K562 (cell line): ENCODE measurements around the gene KRT83. TPM values are rescaled to one million over a fixed set of nuclear protein-coding genes. Genes with fewer than 3 reads are reported as not detected.

Experiments
- ATAC-seq: fragments of 200-7000 bp; cut with Tn5 transposase; 3 replicates; pipeline ENCODE4 v1.9.1; 2020; ENCODE audit warnings: moderate library complexity
- BruUV-seq: library from RNA; stranded (reverse); fragments of 400-500 nt; replicated peaks from 2 replicates; lab custom pipeline; 2021; lab: Mats Ljungman, UMichigan
- CTCF ChIA-PET: fragments of 300-600 bp; formaldehyde crosslinking; extraction: SDS; loops from one replicate; lab custom pipeline; 2021; ENCODE audit warnings: low intra/inter-chr PET ratio; lab: Yijun Ruan, JAX
- POLR2A ChIA-PET: fragments of 300-600, 350-650 bp; sonication (Branson Sonifier 250); formaldehyde crosslinking; extraction: SDS; loops from one replicate; lab custom pipeline; 2021; ENCODE audit warnings: antibody characterized with exemption, inconsistent platforms; lab: Yijun Ruan, JAX
- DNase-seq, 4 experiments: peaks; one replicate each; pipeline versions ENCODE4 v3.0.0 to v3.0.0-alpha.2; 2011 to 2018; ENCODE audit warnings: low spot score in 3 of 4, mixed read lengths in 3 of 4; ENCODE audit errors: extremely low read depth in 1 of 4
- FAIRE-seq: peaks from 2 replicates; lab custom pipeline; 2011; peaks lifted over from hg19 to GRCh38; lab: Jason Lieb, UNC
- H2AFZ ChIP-seq: 2 replicates; pipeline ENCODE4 v1.6.0; 2011; ENCODE audit warnings: low read depth, low read length, control low read depth, inconsistent platforms
- H3K27ac ChIP-seq: fragments of 200-600 bp; 3 replicates; pipeline ENCODE4 v1.8.0; 2011; ENCODE audit warnings: low read depth, mild to moderate bottlenecking, control low read depth, inconsistent platforms, low read length, moderate library complexity, mixed read lengths; ENCODE audit errors: extremely low read depth
- H3K27me3 ChIP-seq, 2 experiments: fragments of 300-600 bp in 1 of 2; 2 replicates in 1 of 2; 3 replicates in 1 of 2; pipeline versions ENCODE4 v1.6.0 to v1.8.0; 2011; ENCODE audit warnings: inconsistent platforms in 2 of 2, low read length in 2 of 2, mild to moderate bottlenecking in 1 of 2, mixed read lengths in 1 of 2, moderate library complexity in 1 of 2; ENCODE audit not compliant: control insufficient read depth in 2 of 2, insufficient read depth in 2 of 2
- H3K36me3 ChIP-seq: fragments of 300-600 bp; 3 replicates; pipeline ENCODE4 v1.8.0; 2011; ENCODE audit warnings: mild to moderate bottlenecking, low read length, inconsistent platforms; ENCODE audit not compliant: control insufficient read depth, insufficient read depth
- H3K4me1 ChIP-seq, 2 experiments: fragments of 200-600 bp in 1 of 2; replicated peaks in 1 of 2; 2 replicates in 1 of 2; 3 replicates in 1 of 2; pipeline versions ENCODE4 v1.5.1 to v1.8.0; 2011; ENCODE audit warnings: inconsistent platforms in 2 of 2, low read length in 2 of 2, mild to moderate bottlenecking in 1 of 2, mixed read lengths in 1 of 2, moderate library complexity in 1 of 2; ENCODE audit not compliant: control insufficient read depth in 2 of 2, insufficient read depth in 2 of 2
- H3K4me2 ChIP-seq: 2 replicates; pipeline ENCODE4 v1.6.1; 2011; ENCODE audit warnings: low read length, control low read depth, inconsistent platforms, mixed read lengths; ENCODE audit not compliant: insufficient read depth
- H3K4me3 ChIP-seq: fragments of 200-600 bp; sonication (generic), shearing (Covaris generic); 2 replicates; pipeline ENCODE4 v1.5.1; 2016; ENCODE audit warnings: control low read depth, inconsistent platforms
- H3K79me2 ChIP-seq: fragments of 200-600 bp; 3 replicates; pipeline ENCODE4 v1.8.0; 2011; ENCODE audit warnings: low read length, inconsistent platforms; ENCODE audit not compliant: control insufficient read depth, insufficient read depth
- H3K9ac ChIP-seq, 2 experiments: 2 replicates each; pipeline versions ENCODE4 v1.6.0 to v1.6.1; 2011; ENCODE audit warnings: low read depth in 2 of 2, low read length in 2 of 2, control low read depth in 1 of 2, inconsistent platforms in 1 of 2, mild to moderate bottlenecking in 1 of 2, mixed read lengths in 1 of 2; ENCODE audit not compliant: insufficient read depth in 1 of 2
- H3K9me1 ChIP-seq: one replicate; pipeline ENCODE4 v1.6.0; 2011; ENCODE audit warnings: inconsistent platforms, mild to moderate bottlenecking, low read length, moderate library complexity; ENCODE audit not compliant: control insufficient read depth, insufficient read depth
- H3K9me3 ChIP-seq: replicated peaks from 2 replicates; pipeline ENCODE4 v1.5.1; 2011; ENCODE audit warnings: low read depth, low read length, inconsistent platforms; ENCODE audit not compliant: control insufficient read depth, insufficient read depth
- H4K20me1 ChIP-seq: replicated peaks from 2 replicates; pipeline ENCODE4 v1.6.1; 2011; ENCODE audit warnings: low read length, inconsistent platforms, mixed read lengths; ENCODE audit not compliant: control insufficient read depth, insufficient read depth
- BRF1 ChIP-seq: IDR thresholded peaks from 3 replicates; pipeline ENCODE4 v1.6.1; 2011; ENCODE audit warnings: borderline replicate concordance, mild to moderate bottlenecking; ENCODE audit not compliant: insufficient read length; ENCODE audit errors: extremely low read depth
- COPS2 ChIP-seq: fragments of 450-650 bp; conservative IDR thresholded peaks from 2 replicates; pipeline ENCODE4 v1.6.1; 2016; ENCODE audit warnings: mild to moderate bottlenecking, moderate library complexity
- FOXM1 ChIP-seq, 2 experiments: fragments of 450-650 bp in 1 of 2; sonication (generic) in 1 of 2; formaldehyde crosslinking in 1 of 2; IDR thresholded peaks; 2 replicates each; pipeline versions ENCODE4 v1.6.1 to v1.9.0; 2017 to 2022; ENCODE audit warnings: low read depth in 2 of 2, mild to moderate bottlenecking in 2 of 2, missing genetic modification reagents in 1 of 2, moderate library complexity in 1 of 2
- HDAC8 ChIP-seq: fragments of 450-650 bp; IDR thresholded peaks from 2 replicates; pipeline ENCODE4 v1.6.1; 2016; ENCODE audit warnings: mild to moderate bottlenecking, missing genetic modification characterization, moderate library complexity, missing compliant biosample characterization
- KDM2B ChIP-seq: fragments of 250-450 bp; sonication (Bioruptor Pico); IDR thresholded peaks from 2 replicates; pipeline ENCODE4 v1.8.0; 2021; ENCODE audit warnings: mild to moderate bottlenecking, moderate library complexity
- KLF1 ChIP-seq: fragments of 450-650 bp; IDR thresholded peaks from 2 replicates; pipeline ENCODE4 v1.6.1; 2016; ENCODE audit warnings: missing genetic modification characterization, missing compliant biosample characterization
- KLF16 ChIP-seq: IDR thresholded peaks from 2 replicates; pipeline ENCODE4 v1.6.1; 2016; ENCODE audit warnings: antibody characterized with exemption
- NBN ChIP-seq: fragments of 450-650 bp; IDR thresholded peaks from 2 replicates; pipeline ENCODE4 v1.6.1; 2016; ENCODE audit warnings: low read depth, mild to moderate bottlenecking
- PKNOX1 ChIP-seq: fragments of 450-650 bp; IDR thresholded peaks from 2 replicates; pipeline ENCODE4 v1.6.1; 2016
- POU5F1 ChIP-seq: fragments of 150-350 bp; IDR thresholded peaks from 2 replicates; pipeline ENCODE4 v1.6.1; 2014; ENCODE audit warnings: borderline replicate concordance, low read length, low read depth, mild to moderate bottlenecking; ENCODE audit not compliant: partially characterized antibody
- RBM14 ChIP-seq: fragments of 200-400 bp; formaldehyde crosslinking; IDR thresholded peaks from 2 replicates; pipeline ENCODE4 v1.6.1; 2018; ENCODE audit warnings: low read depth, mild to moderate bottlenecking, low read length, moderate library complexity, borderline replicate concordance; ENCODE audit not compliant: insufficient read depth
- RHOXF2B ChIP-seq: fragments of 250-450 bp; sonication (Bioruptor Pico); conservative IDR thresholded peaks from 2 replicates; pipeline ENCODE4 v1.5.1; 2021
- SMARCB1 ChIP-seq: IDR thresholded peaks from 2 replicates; pipeline ENCODE4 v1.6.1; 2011; ENCODE audit warnings: improper control_type of control experiment, low read depth; ENCODE audit not compliant: insufficient read length
- TFE3 ChIP-seq: fragments of 450-650 bp; formaldehyde crosslinking; IDR thresholded peaks from 2 replicates; pipeline ENCODE4 v1.4.0; 2020; ENCODE audit warnings: mild to moderate bottlenecking, mixed read lengths
- THAP7 ChIP-seq: fragments of 250-450 bp; sonication (Bioruptor Pico); IDR thresholded peaks from 2 replicates; pipeline ENCODE4 v1.5.0; 2021
- TRIM24 ChIP-seq, 2 experiments: fragments of 450-650 bp; IDR thresholded peaks; 2 replicates each; pipeline ENCODE4 v1.6.1; 2016
- USF2 ChIP-seq: sonication (generic); formaldehyde crosslinking; IDR thresholded peaks from 2 replicates; pipeline ENCODE4 v1.5.0; 2020; ENCODE audit warnings: missing genetic modification reagents
- WGBS: fragments of 100-300 bp; shearing (Covaris generic); methylation state at CpG from one replicate; pipeline ENCODE4 v1.1.6; 2016; ENCODE audit warnings: low coverage, mixed read lengths; ENCODE audit not compliant: insufficient coverage; ENCODE audit errors: missing lambda C conversion rate; 5-methylcytosine and 5-hydroxymethylcytosine counted together
- in situ Hi-C: fragments of 300-500 bp; cut with MboI; formaldehyde crosslinking; loops from 4 replicates; pipeline ENCODE4 v1.15.0; 2018; ENCODE audit warnings: inconsistent platforms, mixed read lengths
- intact Hi-C: fragments of 100-400 bp; cut with micrococcal nuclease; formaldehyde crosslinking; loops from 2 replicates; pipeline ENCODE4 v1.14.2; 2022
- polyA plus RNA-seq, 8 experiments: library from polyadenylated mRNA; depleted of rRNA in 4 of 8; stranded (reverse) in 5 of 8; unstranded in 3 of 8; fragments of >200 nt; fragmentation: Nextera tagmentation in 2 of 8; fragmentation: Illumina TruSeq in 1 of 8; extraction: Ambion mirVana in 2 of 8; extraction: Trizol in 1 of 8; gene quantifications; 2 replicates each; pipeline versions ENCODE4 v1.2.1 to v1.2.3, GENCODE V29; 2011 to 2014; ENCODE audit warnings: inconsistent platforms in 1 of 8, missing spikeins in 1 of 8
- total RNA-seq, 7 experiments: library from RNA; depleted of rRNA in 6 of 7; stranded (reverse); fragments of >200 nt in 6 of 7; fragmentation: Illumina TruSeq in 2 of 7; extraction: Trizol in 2 of 7; gene quantifications; 2 replicates each; pipeline versions ENCODE4 v1.2.1 to v1.2.3, GENCODE V29; 2011 to 2021; ENCODE audit warnings: low replicate concordance in 1 of 7

Gene KRT83
- total and polyA plus RNA-seq, 9 of the 15 experiments (the other 6 are each of a cell fraction or from before 2014, with no cell fraction given): not detected

DNA sequence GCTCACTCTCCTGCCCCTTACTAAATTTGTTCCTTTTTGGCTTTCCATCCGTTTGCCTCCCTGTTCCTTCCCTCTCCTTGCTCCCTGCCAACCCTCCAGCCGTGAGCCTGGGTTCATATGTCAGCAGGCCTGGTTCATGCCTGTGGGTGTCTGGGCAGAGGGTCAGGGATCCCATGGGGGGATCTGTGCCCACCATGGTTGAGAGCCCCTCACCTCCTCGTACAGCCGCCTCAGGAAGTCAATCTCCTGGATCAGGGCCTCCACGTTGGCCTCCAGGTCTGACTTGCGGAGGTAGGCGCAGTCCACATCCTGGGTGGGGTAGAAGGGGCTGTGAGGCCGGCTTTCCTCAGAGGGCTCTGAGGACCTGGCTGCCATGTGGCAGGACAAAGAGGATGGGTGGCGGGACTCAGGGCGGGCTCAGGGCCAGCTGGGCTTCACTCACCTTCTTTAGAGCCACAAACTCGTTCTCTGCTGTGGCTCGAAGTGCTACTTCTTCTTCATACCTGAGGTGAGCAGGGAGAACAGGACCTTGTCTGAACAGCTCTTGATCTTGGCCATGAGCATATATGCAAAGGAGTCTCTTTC lies 3.6 kb downstream of the KRT83 start:
- ChIA-PET CTCF (no interaction called here), POLR2A (interaction anchor here (0.5 kb wide), 1 partner anchor 191 kb away, joined by 3 read pairs; no protein-coding TSS in a partner anchor)
- H4K20me1 ChIP-seq: peaks cover under 1% of the 10 kb centered on the region; the same call in 1 of the 2 replicates
- in situ Hi-C loops (loop anchor here (5.0 kb wide), 1 partner anchor 100 kb away; no protein-coding TSS in a partner anchor), intact Hi-C loops (no loop called here)
- BruUV-seq: no TSS peak
- peaks cover 6 to 74% of the 10 kb centered on the region in 2 experiments; a peak in 4 of 5 replicates for H3K27me3 ChIP-seq
- H3K9ac ChIP-seq: no peak overlapping the region
- no peak for FAIRE-seq
- H3K9me1 ChIP-seq: no peaks in the 10 kb centered on the region
- no peak overlapping the region for H2AFZ ChIP-seq
- no peak for ATAC-seq
- 2% methylated on average over 12 of the region's 12 CpGs for WGBS
- no peak for DNase-seq
- H3K9me3 ChIP-seq: no peaks in the 10 kb centered on the region
- H3K27ac ChIP-seq: no peak overlapping the region
- no peaks in the 10 kb centered on the region for H3K79me2 ChIP-seq
- no peak overlapping the region for H3K4me3 ChIP-seq
- H3K36me3 ChIP-seq: no peaks in the 10 kb centered on the region
- H3K4me1 ChIP-seq: no peaks in the 10 kb centered on the region
- H3K4me2 ChIP-seq: no peak overlapping the region
- TF ChIP-seq RHOXF2B (CRISPR knock-in tag) (no peak), THAP7 (CRISPR knock-in tag) (no peak), POU5F1 (no peak), SMARCB1 (no peak), TRIM24 (IDR thresholded peaks at IDR 0.05) (no peak), COPS2 (no peak), PKNOX1 (no peak), TFE3 (CRISPR knock-in tag) (no peak), KDM2B (CRISPR knock-in tag) (no peak), HDAC8 (tag) (no peak), KLF1 (no peak), NBN (no peak), BRF1 (no peak), RBM14 (no peak), KLF16 (no peak), USF2 (no peak), FOXM1 (IDR thresholded peaks at IDR 0.05; ENCODE audit: low read depth) (no peak), FOXM1 (CRISPR knock-in tag; IDR thresholded peaks at IDR 0.05; ENCODE audit: low read depth) (no peak)
